ENCODE measurements around the gene TBC1D22A. TPM values are rescaled to one million over a fixed set of nuclear protein-coding genes. Genes with fewer than 3 reads are reported as not detected.

Gene TBC1D22A
- total RNA-seq, 6 experiments from 2014 or later: 20.4 to 24.1 (median 22.2) TPM

DNA sequence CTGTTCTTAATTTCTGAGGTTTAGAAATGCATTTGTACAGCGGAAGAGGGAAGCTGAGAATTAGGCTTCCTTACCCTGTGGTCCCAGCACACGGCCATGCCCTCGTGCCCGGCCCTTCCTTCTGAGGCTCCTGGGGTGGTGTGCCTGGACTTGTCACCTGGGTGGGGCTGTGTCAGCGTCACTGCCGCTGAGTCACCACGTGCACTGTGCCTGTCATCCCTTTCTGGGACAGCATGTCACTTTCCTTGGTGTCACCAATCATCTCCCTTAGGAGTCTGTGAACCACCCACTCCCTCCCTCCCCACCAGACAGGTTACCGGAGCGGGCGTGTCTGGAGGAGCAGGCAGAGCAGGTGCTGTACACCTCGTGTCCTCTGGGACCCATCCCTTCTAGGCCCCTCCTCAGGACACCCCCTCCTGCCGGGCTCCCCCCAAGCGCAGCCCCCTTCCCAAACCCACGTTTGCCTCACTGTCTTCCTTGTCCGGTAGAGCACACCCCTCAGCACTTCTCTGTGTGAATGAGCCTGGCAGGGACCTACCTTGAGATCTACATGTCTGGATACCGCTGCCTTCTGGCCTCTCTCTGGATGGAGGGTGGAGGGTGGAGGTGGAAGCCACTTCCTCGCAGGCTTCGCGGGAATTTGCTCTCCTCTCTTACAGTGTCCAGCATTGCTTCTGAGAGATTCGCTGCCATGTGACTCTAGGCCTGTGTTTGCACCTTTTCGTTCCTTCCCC, 367.6 kb downstream of the TBC1D22A start:
- no peak for DNase-seq

GRCh38 chr22:47130883-47131631, 368.6 kb downstream of the TBC1D22A start:
- Mint-ChIP-seq H3K4me3 (no peak overlapping the region), H3K9me3 (no peaks in the 10 kb centered on the region), H3K27me3 (ENCODE audit: insufficient read depth) (peaks cover 3% of the 10 kb centered on the region), H3K4me1 (ENCODE audit: low read depth) (peaks cover 4% of the 10 kb centered on the region; the same call in 1 of the 2 replicates), H3K27ac (no peak overlapping the region), H3K36me3 (ENCODE audit: low read depth) (no peaks in the 10 kb centered on the region)
- TF ChIP-seq, protein P1, sequence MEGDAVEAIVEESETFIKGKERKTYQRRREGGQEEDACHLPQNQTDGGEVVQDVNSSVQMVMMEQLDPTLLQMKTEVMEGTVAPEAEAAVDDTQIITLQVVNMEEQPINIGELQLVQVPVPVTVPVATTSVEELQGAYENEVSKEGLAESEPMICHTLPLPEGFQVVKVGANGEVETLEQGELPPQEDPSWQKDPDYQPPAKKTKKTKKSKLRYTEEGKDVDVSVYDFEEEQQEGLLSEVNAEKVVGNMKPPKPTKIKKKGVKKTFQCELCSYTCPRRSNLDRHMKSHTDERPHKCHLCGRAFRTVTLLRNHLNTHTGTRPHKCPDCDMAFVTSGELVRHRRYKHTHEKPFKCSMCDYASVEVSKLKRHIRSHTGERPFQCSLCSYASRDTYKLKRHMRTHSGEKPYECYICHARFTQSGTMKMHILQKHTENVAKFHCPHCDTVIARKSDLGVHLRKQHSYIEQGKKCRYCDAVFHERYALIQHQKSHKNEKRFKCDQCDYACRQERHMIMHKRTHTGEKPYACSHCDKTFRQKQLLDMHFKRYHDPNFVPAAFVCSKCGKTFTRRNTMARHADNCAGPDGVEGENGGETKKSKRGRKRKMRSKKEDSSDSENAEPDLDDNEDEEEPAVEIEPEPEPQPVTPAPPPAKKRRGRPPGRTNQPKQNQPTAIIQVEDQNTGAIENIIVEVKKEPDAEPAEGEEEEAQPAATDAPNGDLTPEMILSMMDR (IDR thresholded peaks at IDR 0.05): no peak
- no peak for DNase-seq

More for the DNA sequence above, 367.6 kb downstream of the TBC1D22A start:
- no peak overlapping the region for H3K27ac Mint-ChIP-seq
- peaks cover 4% of the 10 kb centered on the region; the same call in 1 of the 2 replicates for H3K4me1 Mint-ChIP-seq (ENCODE audit: low read depth)
- H3K9me3 Mint-ChIP-seq: no peaks in the 10 kb centered on the region
- peaks cover 3% of the 10 kb centered on the region for H3K27me3 Mint-ChIP-seq (ENCODE audit: insufficient read depth)
- TF ChIP-seq, protein P1 (IDR thresholded peaks at IDR 0.05): no peak
- no peak overlapping the region for H3K4me3 Mint-ChIP-seq
- H3K36me3 Mint-ChIP-seq (ENCODE audit: low read depth): no peaks in the 10 kb centered on the region

- Mint-ChIP-seq H3K9me3 (no peaks in the 10 kb centered on the region; the same call in 1 of the 2 replicates), H3K4me1 (ENCODE audit: low read depth) (peaks cover 4% of the 10 kb centered on the region; the same call in 1 of the 2 replicates), H3K4me3 (no peak overlapping the region; the same call in 1 of the 2 replicates), H3K27me3 (ENCODE audit: insufficient read depth) (peaks cover 3% of the 10 kb centered on the region), H3K27ac (no peak overlapping the region), H3K36me3 (ENCODE audit: low read depth) (no peaks in the 10 kb centered on the region)
- no peak for DNase-seq
- TF ChIP-seq, protein P1 (IDR thresholded peaks at IDR 0.05): no peak
Observed at GRCh38 chr22:47131632-47132427, 369.4 kb downstream of the TBC1D22A start.

- no peak overlapping the region for H3K27ac Mint-ChIP-seq
- TF ChIP-seq, protein P1 (IDR thresholded peaks at IDR 0.05): no peak
- peaks cover 3% of the 10 kb centered on the region for H3K27me3 Mint-ChIP-seq (ENCODE audit: insufficient read depth)
- no peak overlapping the region; the same call in 1 of the 2 replicates for H3K4me3 Mint-ChIP-seq
- H3K9me3 Mint-ChIP-seq: no peaks in the 10 kb centered on the region; the same call in 1 of the 2 replicates
- H3K4me1 Mint-ChIP-seq (ENCODE audit: low read depth): peaks cover 4% of the 10 kb centered on the region; the same call in 1 of the 2 replicates
- no peak for DNase-seq
- H3K36me3 Mint-ChIP-seq (ENCODE audit: low read depth): no peaks in the 10 kb centered on the region
Observed at GRCh38 chr22:47132428-47132825, 370.0 kb downstream of the TBC1D22A start.

Data from HFFc6 (cell line).